GM18520 (cell line): ENCODE results near the gene PHF21B.
"Not testable (repeated sequence)": the region's sequence is repeated elsewhere in the genome, so short reads cannot be mapped to it uniquely, and the experiment has no call there.

ENCODE experiments used
- ATAC-seq: cut with Tn5 transposase; IDR thresholded peaks from one replicate; pipeline ENCODE4 v1.9.1; 2021; ENCODE audit not compliant: unreplicated experiment

PHF21B gene

DNA sequence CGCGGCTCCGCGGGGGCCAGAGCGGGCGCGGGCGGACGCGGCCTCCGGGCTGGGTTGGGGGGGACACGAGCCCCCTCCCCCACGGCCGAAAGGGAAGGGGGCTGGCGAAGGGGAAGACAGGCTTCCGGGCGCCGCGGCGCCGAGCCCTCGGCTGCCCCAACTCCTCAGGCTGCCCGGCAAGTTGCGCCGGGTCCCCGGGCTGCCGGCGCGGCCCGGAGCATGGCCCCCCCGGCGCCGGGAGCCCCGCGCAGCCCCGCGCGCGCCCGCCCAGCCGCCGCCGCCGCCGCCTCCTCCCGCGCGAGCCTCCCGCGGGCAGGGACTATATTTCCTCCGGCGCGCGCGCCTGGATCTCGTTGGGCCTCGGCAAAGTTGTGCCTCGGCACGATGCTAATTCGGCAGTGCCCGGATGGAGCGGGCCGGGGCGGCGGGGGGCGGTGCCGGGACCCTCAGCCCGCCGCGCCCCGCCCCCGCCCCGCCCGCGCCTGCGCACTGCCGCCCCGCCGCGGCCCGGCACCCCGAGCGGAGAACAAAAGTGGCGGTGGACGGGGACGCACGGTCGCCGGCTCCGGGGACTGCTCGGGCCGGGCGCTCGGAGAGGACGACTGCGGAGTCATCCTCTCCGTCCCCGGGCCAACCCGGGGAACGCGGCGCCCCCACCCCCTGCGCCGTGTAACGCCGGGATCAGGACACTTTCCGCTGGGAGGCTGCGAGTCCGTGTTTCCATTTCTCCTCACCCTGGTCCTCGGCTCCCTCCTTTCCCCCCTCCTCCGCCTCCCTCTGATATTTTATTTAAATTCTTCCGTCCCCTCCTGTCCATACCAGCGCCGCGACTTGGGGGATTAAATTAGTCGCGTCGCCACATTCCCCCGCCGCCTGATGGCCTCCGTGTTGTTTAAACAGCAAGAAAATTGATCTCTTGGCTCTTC, at the start of gene PHF21B:
Gene PHF21B (minus strand): TSS at position 400 of the 926 bp plus-strand sequence. CDS start 456 bp downstream, outside the sequence.
- ATAC-seq, result no peak

DNA sequence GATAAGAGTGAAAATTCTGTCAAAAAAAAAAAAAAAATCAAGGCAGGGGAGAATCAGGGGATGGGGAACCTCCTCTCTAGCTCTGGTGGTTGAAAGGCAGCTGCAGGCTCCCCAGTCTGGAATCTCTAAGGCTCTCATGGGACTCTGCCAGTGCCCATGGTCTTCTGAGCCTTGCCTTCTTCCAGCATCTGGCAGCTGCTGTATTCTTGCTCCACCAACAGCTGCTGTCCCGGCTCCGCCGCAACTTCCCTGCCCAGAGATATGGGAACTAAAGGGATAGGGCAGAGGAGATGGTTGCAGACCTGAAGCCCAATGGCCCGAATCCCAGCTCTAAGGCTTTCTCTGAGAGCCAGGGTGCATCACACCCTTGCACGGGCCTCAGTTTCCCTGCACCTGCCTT, 49.5 kb upstream of the PHF21B start:
- ATAC-seq, result no peak

DNA sequence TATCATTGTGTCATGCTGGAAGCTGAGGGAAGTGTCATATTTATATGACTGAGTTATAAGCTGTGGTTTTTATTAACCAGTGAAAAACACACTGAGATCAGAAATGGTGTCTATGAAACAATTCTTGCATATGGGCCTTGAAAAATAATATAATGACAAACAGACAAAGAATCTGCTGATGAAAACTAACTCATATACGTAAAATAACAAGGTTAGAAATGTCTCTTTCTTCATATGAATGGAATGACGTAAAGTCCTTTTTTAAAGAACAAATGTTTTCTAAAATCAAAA, 48.8 kb upstream of the PHF21B start:
- ATAC-seq, result no peak

DNA sequence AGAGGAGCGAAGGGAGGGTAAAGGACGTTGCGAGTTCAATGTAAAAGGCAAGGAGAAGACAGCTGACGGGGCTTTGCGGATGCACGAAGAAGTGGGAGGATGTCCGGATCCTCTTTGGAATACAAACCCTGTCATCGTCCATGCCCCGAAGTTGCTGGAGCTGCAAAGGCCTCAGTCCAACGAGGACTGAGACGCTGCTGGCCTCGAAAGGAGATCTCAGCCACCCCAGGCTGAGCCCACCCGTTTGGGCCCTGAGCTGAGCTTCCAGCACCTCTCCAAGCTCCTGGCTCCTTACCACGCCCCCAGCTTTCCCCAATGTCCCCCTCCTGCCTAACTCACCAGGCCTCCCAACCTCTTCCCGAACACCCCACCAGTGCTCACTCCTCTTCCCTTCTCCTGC, 46.1 kb upstream of the PHF21B start:
- no peak for ATAC-seq

DNA sequence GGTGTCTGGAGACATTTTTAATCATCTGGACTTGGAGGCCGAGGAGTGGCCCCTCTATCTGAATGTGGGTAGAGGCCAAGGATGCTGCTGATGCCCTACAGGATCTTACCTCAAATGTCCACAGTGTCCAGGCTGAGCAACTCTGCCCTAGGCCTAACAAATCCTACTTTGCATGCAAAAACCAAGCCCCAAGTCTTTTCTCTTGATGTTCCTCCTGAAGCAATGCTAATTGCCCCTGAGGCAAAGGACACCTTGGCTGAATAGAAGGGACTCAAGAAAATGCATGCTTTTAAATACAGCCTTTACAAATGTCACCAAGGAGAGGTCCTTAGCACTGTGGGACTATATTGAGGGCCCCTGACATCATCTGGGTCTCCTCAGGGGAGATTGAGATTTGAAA, 43.8 kb upstream of the PHF21B start:
- ATAC-seq, result no peak

DNA sequence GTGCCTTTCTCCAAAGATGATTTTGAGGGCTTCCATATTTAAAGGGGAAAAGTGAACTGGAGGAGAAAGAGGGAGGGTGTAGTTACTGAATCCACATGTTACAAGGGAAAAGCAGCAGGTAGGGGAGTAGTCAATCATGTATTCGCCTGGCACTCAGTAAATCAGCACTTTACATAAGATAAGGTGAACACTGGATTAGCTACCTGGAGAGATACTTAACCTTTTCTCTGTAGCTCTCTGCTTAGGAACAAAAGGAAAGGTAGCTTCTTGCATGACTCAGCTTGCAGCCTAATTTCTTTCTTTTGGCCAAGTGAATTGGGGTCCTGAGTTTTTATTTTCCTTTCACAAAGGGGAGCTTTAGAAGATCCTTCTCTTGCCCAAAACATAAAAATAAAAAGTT, 43.3 kb upstream of the PHF21B start:
- no peak for ATAC-seq

DNA sequence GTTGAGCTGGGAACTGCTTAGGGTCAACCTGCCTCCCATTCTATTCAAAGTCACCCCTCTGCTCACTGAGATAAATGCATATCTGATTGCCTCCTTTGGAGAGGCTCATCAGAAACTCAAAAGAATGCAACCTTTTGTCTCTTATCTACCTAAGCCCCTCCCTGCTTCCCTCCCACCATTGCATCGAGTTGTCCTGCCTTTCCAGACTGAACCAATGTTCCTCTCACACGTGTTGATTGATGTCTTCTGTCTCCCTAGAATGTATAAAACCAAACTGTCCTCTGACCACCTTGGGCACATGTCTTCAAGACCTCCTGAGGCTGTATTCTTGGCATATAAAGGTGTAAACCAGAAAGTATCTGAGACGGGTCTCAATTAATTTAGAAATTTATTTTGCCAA, 42.9 kb upstream of the PHF21B start:
- not testable (repeated sequence) for ATAC-seq

DNA sequence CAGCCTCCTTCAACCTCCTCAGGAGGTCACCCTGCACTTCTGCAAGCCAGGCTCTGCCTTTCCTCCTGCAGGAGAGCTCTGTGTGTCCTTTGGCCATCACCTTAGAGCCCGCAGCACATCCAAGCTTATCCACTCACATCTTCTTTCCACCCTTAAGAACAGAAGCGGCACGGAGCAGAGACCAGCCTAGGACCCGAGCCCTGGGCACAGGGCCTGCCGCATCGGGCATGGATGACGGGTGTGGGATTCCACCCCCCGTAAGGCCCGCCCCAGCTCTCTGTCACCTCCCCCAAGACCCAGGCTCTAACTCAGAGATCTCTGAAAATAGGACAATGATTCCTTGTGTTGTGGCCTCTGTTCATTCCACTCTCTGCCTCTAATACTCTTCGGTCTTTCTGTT, 42.1 kb upstream of the PHF21B start:
- no peak for ATAC-seq

DNA sequence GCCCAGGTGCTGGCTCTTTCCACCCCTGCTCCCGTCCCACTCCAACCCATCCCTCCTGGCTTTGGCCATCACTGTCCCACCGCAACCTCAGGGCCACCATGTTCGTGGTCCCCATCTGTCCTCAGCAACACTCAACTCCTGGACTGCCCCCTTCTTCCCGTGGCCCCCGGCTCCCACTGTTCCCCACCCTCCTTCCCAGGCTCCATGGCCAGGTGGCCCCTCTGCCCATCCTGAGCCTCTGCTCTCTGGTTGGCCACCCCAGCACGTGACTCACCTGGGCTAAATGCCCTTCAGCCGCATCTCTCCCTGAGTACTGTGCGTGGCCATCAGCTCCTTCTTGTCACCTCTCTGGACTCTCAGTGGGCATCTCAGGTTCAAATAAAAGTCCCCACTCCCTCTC, 41.6 kb upstream of the PHF21B start:
- ATAC-seq, result no peak

DNA sequence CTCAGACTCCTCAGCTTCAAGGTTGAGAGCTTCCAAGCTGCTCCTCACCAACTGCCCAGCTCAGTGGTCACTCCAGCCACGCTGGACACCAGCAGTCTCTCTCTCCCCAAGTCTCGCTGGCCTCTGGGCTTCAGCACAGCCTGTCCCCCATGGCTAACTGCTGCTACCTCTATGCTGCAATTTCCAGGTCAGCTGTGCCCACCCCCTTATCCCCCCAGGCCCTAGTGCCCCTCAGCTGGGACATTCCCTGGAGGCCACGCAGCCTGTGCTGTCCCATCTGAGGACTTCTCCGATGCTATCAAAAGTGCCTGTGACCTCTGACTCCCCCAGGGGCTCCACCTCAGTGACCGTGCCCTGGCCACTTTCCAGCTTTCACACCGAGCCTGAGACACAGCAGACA, 37.5 kb upstream of the PHF21B start:
- no peak for ATAC-seq

DNA sequence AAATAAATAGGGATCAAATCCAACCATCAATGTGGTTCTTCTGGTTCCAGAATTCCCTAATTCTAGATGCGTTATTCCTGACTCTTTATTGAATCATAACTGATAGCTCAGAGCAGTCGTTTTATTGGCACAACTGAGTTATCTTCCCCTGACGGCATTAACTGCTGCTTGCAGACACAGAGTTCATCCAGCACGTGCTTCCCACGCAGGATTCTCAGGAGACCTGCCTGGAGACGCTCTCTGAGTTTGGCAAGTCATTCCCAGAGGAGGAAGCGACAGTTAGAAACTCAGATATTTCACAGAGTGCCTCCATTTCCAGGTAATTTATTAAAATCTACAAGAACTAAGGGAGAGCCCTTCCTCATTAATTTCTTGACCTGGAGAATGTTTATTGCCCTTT, 35.4 kb upstream of the PHF21B start:
- ATAC-seq, result no peak

DNA sequence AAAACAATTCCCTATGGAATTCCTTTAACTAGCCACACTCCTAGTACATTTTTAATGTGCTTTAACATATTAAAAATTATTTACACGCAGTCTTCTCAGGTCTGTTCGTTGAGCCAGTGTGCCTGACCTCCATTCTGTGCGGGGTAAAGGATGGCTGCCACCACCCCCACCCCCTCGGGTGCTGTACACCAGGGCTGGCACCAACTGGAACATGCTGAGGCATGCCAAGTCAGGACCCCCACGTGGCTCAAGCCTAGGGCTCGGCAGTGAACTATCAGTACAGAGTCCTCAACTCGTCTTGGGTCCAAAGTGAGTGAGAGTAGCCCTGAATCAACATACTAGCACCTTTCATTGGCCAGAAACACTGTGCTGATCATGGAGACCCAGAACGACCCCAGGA, 32.5 kb upstream of the PHF21B start:
- no peak for ATAC-seq

DNA sequence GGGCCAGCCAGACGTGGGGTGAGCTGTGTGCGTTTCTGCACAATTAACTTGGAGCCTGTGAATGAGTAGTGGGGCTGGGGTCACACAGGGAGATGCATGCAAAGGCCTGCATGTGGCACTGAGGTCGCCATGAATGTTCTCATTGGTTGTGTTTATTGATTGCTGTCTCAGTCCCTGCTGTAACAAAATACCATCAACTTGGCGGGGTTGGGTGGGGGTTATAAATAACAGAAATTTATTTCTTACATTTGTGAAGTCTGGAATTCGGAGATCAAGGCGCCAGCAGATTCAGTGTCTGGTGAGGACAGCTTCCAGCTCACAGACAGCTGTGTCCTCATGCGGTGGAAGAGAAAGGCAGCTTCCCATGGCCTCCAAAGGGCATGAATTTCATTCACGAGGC, 29.3 kb upstream of the PHF21B start:
- ATAC-seq, result no peak

DNA sequence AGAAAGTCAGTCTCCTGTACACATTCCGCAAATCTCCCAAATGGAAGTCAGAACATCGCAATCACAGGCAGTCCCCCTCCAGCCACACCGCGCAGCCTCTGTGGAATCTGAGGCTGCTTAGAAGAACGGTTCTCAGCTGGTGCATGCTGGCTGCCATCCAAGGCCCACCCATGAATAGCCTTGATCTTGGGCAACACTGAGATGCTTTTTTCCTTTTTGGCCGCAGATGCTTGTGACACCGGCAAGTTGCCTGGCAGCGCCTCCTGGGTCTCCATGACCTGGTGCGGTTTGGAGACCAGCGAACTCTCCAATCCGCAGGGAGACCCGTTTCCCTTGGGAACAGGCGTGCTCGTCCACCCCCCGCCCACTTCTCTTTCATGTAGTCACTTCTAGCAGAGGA, 26.3 kb upstream of the PHF21B start:
- no peak for ATAC-seq

DNA sequence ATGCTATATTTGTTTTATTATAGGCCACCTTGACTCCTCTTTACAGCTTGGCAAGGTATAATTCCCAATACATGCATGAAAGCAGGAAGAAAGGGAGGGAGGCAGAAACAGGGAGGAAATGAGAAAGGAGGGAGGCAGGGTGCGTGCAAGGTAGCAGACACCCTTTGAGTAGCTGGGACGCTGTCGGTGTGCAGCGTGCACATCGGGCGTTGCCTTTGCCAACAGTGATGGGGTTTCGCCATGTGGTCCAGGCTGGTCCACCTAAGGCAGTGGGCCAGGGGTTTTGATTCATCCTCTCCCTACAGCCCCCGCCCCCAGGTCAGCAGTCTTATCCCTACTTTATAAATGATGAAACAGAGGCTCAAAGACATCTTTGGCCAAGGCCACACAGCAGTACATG, 25.0 kb upstream of the PHF21B start:
- ATAC-seq, result no peak

DNA sequence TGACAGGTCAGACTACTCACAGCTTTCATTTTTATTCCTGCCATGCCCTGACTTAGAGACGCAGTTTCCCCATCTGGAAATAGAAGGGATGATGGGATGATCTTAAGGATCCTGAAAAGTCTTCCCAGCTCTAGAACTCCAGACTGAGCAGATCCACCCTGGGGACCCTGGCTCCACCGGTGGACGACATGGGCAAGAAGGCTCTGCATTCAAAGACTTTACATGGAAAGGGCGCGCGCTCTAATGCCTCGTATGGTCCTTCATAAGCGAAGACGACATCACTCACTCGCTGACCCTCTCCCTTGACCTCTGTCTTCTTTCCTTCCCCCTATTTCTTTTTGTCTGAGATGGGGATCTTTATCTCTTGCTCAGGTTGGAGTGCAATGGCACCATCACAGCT, 24.4 kb upstream of the PHF21B start:
- no peak for ATAC-seq

DNA sequence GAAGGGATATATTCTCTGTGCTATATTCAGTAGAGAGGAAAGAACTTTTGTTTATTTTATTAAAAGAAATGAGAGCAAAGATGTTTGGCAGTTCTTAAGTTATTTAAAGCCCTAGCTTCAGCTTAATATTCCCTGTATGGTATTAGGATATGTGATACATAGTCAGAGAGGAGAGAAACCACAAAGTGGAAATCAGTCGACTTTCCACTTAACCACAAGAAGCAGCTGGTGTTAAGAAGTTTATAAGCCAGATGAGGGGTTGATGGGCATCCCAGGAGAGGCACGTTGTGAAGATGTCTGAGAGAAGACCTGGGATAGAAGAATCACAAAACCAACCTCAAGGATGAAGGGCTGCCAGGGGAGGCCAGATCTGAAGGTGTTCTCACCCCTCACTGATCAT, 23.3 kb upstream of the PHF21B start:
- no peak for ATAC-seq

DNA sequence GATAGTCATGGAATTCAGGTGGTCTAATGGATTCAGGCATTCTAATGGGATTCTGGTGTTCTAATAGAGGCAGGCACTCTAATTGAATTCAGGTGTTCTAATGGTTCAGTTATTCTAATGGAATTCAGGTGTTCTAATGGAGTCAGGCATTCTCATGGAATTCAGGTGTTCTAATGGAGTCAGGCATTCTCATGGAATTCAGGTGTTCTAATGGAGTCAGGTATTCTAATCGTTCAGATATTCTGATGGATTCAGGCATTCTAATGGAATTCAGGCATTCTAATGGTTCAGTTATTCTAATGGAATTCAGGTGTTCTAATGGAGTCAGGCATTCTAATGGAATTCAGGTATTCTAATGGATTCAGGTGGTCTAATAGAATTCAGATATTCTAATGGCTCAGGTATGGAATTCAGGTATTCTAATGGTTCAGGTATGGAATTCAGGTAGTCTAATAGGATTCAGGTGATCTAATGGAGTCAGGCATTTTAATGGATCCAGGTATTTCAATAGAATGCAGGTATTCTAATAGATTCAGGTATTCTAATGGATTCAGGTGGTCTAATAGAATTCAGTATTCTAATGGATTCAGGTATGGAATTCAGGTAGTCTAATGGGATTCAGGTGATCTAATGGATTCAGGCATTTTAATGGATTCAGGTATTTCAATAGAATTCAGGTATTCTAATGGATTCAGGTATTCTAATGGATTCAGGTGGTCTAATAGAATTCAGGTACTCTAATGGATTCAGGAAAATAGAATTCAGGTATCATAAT, 22.0 kb upstream of the PHF21B start:
- no peak for ATAC-seq

DNA sequence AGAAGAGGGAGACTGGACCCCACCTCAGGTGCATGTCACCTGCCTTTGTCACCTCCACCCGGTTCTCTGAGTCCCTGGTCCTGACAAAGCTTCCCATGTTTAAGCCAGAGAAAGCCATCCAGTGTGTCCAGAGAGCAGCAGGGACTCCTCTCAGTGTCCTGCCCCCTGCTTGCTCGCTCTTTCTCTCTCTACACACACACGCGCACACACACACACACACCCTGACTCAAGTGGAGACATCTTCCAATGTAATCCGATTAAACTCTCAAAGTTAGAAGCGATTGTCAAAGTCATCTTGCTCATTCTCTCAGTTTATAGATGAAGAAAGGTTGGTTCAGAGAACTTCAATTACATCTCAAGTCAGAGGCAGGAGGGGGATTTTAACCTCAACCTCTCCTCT, 19.7 kb upstream of the PHF21B start:
- ATAC-seq, result no peak

DNA sequence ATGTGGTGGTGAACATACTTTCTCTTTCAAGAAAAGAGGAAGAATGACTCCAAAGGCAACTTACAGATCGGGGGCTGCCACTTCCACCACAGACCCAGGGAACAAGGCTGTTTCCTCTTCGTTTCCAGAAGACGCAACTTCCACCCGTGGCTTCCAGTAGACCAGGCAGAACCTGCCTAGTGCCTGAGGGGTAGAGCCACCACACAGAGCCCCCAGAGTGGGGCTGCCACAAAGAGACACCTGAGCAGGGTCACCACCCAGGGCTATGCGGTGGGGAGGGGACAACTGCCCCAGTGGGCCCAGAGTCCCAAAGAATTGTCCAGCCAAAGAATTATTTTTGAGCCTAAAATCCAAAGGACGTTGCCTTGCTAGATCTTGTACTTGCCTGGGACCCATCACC, 16.7 kb upstream of the PHF21B start:
- ATAC-seq, result no peak

DNA sequence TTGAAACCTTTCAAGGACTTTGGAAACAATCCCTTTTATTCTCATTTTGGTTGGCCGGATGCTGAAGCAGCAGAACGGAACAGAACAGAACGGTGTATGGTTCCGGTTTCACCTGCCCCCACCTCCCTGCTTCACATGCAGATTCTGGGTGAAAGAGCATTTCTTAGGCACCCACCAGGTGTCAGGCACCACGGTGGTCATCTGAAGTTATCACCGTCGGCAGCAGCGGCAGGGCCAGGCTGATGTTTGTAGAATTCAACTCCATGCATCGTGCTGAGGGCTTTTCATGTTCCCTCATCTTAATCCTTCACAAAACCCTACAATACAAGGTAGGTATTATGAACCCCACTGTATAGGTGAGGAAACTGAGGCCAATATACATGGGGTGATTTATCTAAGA, 13.6 kb upstream of the PHF21B start:
- ATAC-seq, result no peak

DNA sequence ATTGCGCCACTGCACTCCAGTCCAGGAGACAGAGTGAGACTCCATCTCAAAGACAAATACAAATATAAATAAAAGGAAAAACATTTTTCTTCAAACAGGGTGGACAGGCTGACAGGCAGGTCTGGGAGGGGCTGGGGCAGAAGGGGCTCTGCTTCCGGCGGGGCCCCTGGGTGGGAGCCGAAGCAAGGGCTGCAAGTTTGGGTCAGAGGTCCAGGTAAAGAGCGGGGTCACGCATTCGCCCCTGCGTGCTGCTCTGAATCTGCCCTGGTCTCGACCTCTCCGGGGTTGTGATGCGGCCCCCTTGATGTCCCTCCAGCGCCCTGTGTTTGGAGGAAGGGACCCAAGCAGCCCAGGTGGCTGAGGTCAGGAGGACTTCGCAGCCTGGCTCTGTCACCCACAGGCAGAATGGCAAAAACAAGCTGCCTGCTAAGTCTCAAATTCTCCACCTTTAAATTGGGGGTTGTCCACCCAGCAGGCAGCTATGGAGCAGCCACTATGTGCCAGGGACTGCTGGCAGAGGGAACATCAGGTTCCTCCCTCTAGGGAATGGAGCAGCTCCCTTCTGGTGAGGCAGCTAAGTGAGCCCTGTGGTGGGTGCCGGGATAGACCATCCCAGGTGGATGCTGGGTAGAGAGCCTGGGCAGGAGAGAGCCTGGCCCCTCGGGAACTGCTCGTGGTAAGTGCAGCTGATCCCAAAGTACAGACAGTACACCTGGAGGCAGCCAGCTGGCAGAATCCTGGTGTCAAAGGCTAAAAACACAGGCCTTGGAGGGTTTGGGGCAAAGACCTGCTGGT, 10.3 kb upstream of the PHF21B start:
- ATAC-seq, result no peak
